IgD-negative memory B cell (primary cell): ENCODE results near the gene FBXO44. TPM values are rescaled to one million over a fixed set of nuclear protein-coding genes. Genes with fewer than 3 reads are reported as not detected.

Source experiments
- polyA plus RNA-seq: library from polyadenylated mRNA; unstranded; fragments of 300-500 nt; fragmentation: Illumina TruSeq; gene quantifications from one replicate; pipeline ENCODE4 v1.2.3, GENCODE V29; 2021

Gene FBXO44
- polyA plus RNA-seq, 1 donor from 2014 or later = 16.9 TPM

Other genes with a start within 250 kb of the FBXO44 start
- not detected for gene DISP3, start 175.7 kb upstream of the FBXO44 start, polyA plus RNA-seq
- 18.0 TPM for gene FBXO2, start 448 bp upstream of the FBXO44 start, polyA plus RNA-seq
- 24.2 TPM for gene FBXO6, start 9.3 kb downstream of the FBXO44 start, polyA plus RNA-seq
- gene MAD2L2, start 26.3 kb downstream of the FBXO44 start, polyA plus RNA-seq = 49.1 TPM
- gene DRAXIN, start 36.8 kb downstream of the FBXO44 start, polyA plus RNA-seq = 0.13 TPM
- gene AGTRAP, start 81.3 kb downstream of the FBXO44 start, polyA plus RNA-seq = 52.6 TPM
- not detected for gene C1orf167, start 107.3 kb downstream of the FBXO44 start, polyA plus RNA-seq
- gene MTHFR, start 151.1 kb downstream of the FBXO44 start, polyA plus RNA-seq = 14.3 TPM
- gene CLCN6, start 151.3 kb downstream of the FBXO44 start, polyA plus RNA-seq = 11.7 TPM
- gene NPPA, start 192.9 kb downstream of the FBXO44 start, polyA plus RNA-seq = not detected
- gene NPPB, start 204.1 kb downstream of the FBXO44 start, polyA plus RNA-seq = not detected